ENCODE results near the gene NDUFS1. TPM values are rescaled to one million over a fixed set of nuclear protein-coding genes. Genes with fewer than 3 reads are reported as not detected.

Gene NDUFS1
- total RNA-seq, 2 experiments from 2014 or later: 73.4 to 116 TPM

DNA sequence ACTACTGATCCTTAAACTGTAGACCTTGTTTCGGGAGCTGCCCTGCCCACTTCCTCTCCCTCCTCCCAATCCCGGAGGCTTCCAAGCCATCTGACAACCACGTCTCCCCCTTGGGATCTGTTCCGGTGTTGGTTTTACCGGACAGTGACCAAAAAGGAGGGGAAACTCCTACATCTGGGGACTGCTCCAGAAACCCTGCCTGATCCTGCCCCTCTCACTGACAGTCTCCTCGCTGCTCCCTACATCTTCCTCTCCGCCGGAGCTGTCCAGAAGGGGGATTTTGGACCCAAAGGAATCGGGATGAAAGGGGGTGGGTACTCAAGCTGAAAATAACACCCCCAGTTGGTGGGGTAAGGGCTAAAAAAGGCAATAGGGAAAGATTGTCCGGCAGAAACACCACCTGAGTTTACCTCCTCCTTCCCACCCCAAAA, 74.8 kb downstream of the NDUFS1 start:
- Histone ChIP-seq H3K79me2 (ENCODE audit: insufficient read depth, low read depth, low read length) (peaks cover 77% of the 10 kb centered on the region), H3K27ac (ENCODE audit: low read depth, low read length, poor library complexity, severe bottlenecking) (peak overlapping the region; percentile 94), H3K9me3 (ENCODE audit: low read length) (no peaks in the 10 kb centered on the region), H3K9me2 (ENCODE audit: insufficient read depth, low read length) (no peaks in the 10 kb centered on the region), H3K4me2 (ENCODE audit: low read length) (peak overlapping the region; percentile 74), H4K20me1 (ENCODE audit: insufficient read depth, low read length) (no peaks in the 10 kb centered on the region), H3K4me3 (ENCODE audit: low read depth, low read length, poor library complexity, severe bottlenecking) (peak overlapping the region; percentile 92), H3K36me3 (ENCODE audit: insufficient read depth, low read length) (peaks cover 12% of the 10 kb centered on the region; the same call in 1 of the 2 replicates), H3K4me1 (ENCODE audit: insufficient read depth, low read length, poor library complexity, severe bottlenecking) (peaks cover 29% of the 10 kb centered on the region), H2AFZ (ENCODE audit: low read length) (peak overlapping the region; percentile 88)
- POLR2A ChIA-PET: interaction anchor here (0.6 to 1.2 kb wide), 3 partner anchors 13 to 153 kb away, joined by 3 to 4 read pairs (median 3); no protein-coding TSS in a partner anchor
- intact Hi-C loops (cut with micrococcal nuclease; ENCODE audit: unreplicated experiment): loop anchor here (10.0 kb wide), 1 partner anchor 380 kb away; no protein-coding TSS in a partner anchor
- TF ChIP-seq, protein P1, sequence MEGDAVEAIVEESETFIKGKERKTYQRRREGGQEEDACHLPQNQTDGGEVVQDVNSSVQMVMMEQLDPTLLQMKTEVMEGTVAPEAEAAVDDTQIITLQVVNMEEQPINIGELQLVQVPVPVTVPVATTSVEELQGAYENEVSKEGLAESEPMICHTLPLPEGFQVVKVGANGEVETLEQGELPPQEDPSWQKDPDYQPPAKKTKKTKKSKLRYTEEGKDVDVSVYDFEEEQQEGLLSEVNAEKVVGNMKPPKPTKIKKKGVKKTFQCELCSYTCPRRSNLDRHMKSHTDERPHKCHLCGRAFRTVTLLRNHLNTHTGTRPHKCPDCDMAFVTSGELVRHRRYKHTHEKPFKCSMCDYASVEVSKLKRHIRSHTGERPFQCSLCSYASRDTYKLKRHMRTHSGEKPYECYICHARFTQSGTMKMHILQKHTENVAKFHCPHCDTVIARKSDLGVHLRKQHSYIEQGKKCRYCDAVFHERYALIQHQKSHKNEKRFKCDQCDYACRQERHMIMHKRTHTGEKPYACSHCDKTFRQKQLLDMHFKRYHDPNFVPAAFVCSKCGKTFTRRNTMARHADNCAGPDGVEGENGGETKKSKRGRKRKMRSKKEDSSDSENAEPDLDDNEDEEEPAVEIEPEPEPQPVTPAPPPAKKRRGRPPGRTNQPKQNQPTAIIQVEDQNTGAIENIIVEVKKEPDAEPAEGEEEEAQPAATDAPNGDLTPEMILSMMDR (conservative IDR thresholded peaks at IDR 0.05; ENCODE audit: low read length): no peak
- TF ChIP-seq EZH2phosphoT487 (IDR thresholded peaks at IDR 0.05; ENCODE audit: borderline replicate concordance, low read depth, low read length): no peak
- BruUV-seq (replicated peaks): no TSS peak
- peak; percentile 23 for DNase-seq (ENCODE audit: low spot score)
- CTCF ChIA-PET (ENCODE audit: unreplicated experiment): no interaction called here

GRCh38 chr2:206083602-206084438, 75.4 kb downstream of the NDUFS1 start:
- no peaks in the 10 kb centered on the region for H3K9me2 ChIP-seq (ENCODE audit: insufficient read depth, low read length)
- H3K79me2 ChIP-seq (ENCODE audit: insufficient read depth, low read depth, low read length): peaks cover 83% of the 10 kb centered on the region
- ChIA-PET POLR2A (interaction anchor here (0.6 to 1.5 kb wide), 15 partner anchors 12 to 377 kb away, joined by 3 to 8 read pairs (median 3); no protein-coding TSS in a partner anchor), CTCF (ENCODE audit: unreplicated experiment) (no interaction called here)
- H4K20me1 ChIP-seq (ENCODE audit: insufficient read depth, low read length): no peaks in the 10 kb centered on the region
- peaks cover 8% of the 10 kb centered on the region; the same call in 1 of the 2 replicates for H3K36me3 ChIP-seq (ENCODE audit: insufficient read depth, low read length)
- peak overlapping the region; percentile 74 for H3K4me2 ChIP-seq (ENCODE audit: low read length)
- peak overlapping the region; percentile 92 for H3K4me3 ChIP-seq (ENCODE audit: low read depth, low read length, poor library complexity, severe bottlenecking)
- no peaks in the 10 kb centered on the region for H3K9me3 ChIP-seq (ENCODE audit: low read length)
- intact Hi-C loops (cut with micrococcal nuclease; ENCODE audit: unreplicated experiment): loop anchor here (10.0 kb wide), 1 partner anchor 379 kb away; no protein-coding TSS in a partner anchor
- H3K27ac ChIP-seq (ENCODE audit: low read depth, low read length, poor library complexity, severe bottlenecking): peak overlapping the region; percentile 94
- TF ChIP-seq EZH2phosphoT487 (IDR thresholded peaks at IDR 0.05; ENCODE audit: borderline replicate concordance, low read depth, low read length): no peak
- TF ChIP-seq, protein P1 (conservative IDR thresholded peaks at IDR 0.05; ENCODE audit: low read length): no peak
- H2AFZ ChIP-seq (ENCODE audit: low read length): no peak overlapping the region
- peaks cover 29% of the 10 kb centered on the region for H3K4me1 ChIP-seq (ENCODE audit: insufficient read depth, low read length, poor library complexity, severe bottlenecking)
- BruUV-seq (replicated peaks): no TSS peak
- DNase-seq (ENCODE audit: low spot score): peak; percentile 62
